Uterus (tissue), 2 donors: ENCODE measurements around the gene MTUS2.

Source experiments
- POLR2A ChIP-seq, 2 donors: fragments of 450-650 bp; IDR thresholded peaks; one replicate each; pipeline ENCODE4 v1.6.1; 2016; ENCODE audit warnings: antibody characterized with exemption in 2 of 2, mild to moderate bottlenecking in 1 of 2, moderate library complexity in 1 of 2
- TF ChIP-seq, protein P1 (sequence below), 4 experiments: fragments of 200-600 bp in 2 of 4; fragments of 450-650 bp in 2 of 4; sonication (generic) in 2 of 4; IDR thresholded peaks; one replicate each; pipeline ENCODE4 v1.5.1; 2016 to 2019; ENCODE audit warnings: antibody characterized with exemption in 4 of 4, mild to moderate bottlenecking in 2 of 4, moderate library complexity in 1 of 4

DNA sequence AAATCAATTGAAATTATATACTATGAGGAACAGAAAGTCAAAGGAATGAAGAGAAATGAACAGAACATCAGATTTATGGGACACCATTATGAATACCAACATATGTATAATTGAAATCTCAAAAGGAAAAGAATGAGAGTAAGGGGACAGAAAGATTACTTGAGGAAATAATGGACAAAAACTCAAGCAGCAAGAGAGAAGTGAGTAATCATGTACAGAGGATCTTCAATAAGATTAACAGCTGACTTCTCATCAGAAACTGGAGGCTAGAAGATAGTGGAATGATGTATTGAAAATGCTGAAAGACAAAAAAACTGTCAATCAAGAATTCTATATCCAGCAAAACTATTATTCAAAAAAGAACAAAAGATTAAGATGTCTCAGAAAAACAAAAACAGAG lies 10.4 kb downstream of the MTUS2 start:
- TF ChIP-seq, protein P1, sequence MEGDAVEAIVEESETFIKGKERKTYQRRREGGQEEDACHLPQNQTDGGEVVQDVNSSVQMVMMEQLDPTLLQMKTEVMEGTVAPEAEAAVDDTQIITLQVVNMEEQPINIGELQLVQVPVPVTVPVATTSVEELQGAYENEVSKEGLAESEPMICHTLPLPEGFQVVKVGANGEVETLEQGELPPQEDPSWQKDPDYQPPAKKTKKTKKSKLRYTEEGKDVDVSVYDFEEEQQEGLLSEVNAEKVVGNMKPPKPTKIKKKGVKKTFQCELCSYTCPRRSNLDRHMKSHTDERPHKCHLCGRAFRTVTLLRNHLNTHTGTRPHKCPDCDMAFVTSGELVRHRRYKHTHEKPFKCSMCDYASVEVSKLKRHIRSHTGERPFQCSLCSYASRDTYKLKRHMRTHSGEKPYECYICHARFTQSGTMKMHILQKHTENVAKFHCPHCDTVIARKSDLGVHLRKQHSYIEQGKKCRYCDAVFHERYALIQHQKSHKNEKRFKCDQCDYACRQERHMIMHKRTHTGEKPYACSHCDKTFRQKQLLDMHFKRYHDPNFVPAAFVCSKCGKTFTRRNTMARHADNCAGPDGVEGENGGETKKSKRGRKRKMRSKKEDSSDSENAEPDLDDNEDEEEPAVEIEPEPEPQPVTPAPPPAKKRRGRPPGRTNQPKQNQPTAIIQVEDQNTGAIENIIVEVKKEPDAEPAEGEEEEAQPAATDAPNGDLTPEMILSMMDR (IDR thresholded peaks at IDR 0.05) = no peak
- TF ChIP-seq POLR2A (IDR thresholded peaks at IDR 0.05) = no peak
